GM08714 (cell line): ENCODE results near the gene GNAZ.

ENCODE experiments used
- H3K4me3 ChIP-seq: fragments of 200-500 bp; sonication (Bioruptor generic); 2 replicates; pipeline ENCODE4 v1.5.1; 2014; ENCODE audit warnings: mild to moderate bottlenecking, low read length, inconsistent platforms
- ZNF274 ChIP-seq: IDR thresholded peaks from 2 replicates; pipeline ENCODE4 v1.6.1; 2012; ENCODE audit warnings: mild to moderate bottlenecking, low read depth, low read length

GNAZ gene

GRCh38 chr22:23121000-23121421 is 50.7 kb downstream of the GNAZ start:
- TF ChIP-seq ZNF274, result no peak
- H3K4me3 ChIP-seq, result no peak overlapping the region

GRCh38 chr22:23121424-23121823 is 51.1 kb downstream of the GNAZ start:
- no peak overlapping the region for H3K4me3 ChIP-seq
- TF ChIP-seq ZNF274, result no peak

GRCh38 chr22:23122216-23122957 is 52.1 kb downstream of the GNAZ start:
- no peak overlapping the region for H3K4me3 ChIP-seq
- no peak for TF ChIP-seq ZNF274

GRCh38 chr22:23122992-23123803 is 52.9 kb downstream of the GNAZ start:
- no peak for TF ChIP-seq ZNF274
- H3K4me3 ChIP-seq, result no peak overlapping the region

- H3K4me3 ChIP-seq, result no peak overlapping the region
- no peak for TF ChIP-seq ZNF274
Measured at GRCh38 chr22:23123804-23124254, 53.5 kb downstream of the GNAZ start.

GRCh38 chr22:23124611-23125511 is 54.5 kb downstream of the GNAZ start:
- H3K4me3 ChIP-seq, result no peak overlapping the region

GRCh38 chr22:23125512-23126103 is 55.3 kb downstream of the GNAZ start:
- TF ChIP-seq ZNF274, result no peak
- no peak overlapping the region for H3K4me3 ChIP-seq

More at GRCh38 chr22:23124611-23125511, 54.5 kb downstream of the GNAZ start:
- TF ChIP-seq ZNF274, result no peak

GRCh38 chr22:23126165-23127054 is 56.1 kb downstream of the GNAZ start:
- no peak for TF ChIP-seq ZNF274
- H3K4me3 ChIP-seq, result no peak overlapping the region

- no peak for TF ChIP-seq ZNF274
- no peak overlapping the region for H3K4me3 ChIP-seq
Measured at GRCh38 chr22:23127055-23127756, 56.9 kb downstream of the GNAZ start.

GRCh38 chr22:23127788-23128187 is 57.5 kb downstream of the GNAZ start:
- TF ChIP-seq ZNF274, result no peak
- H3K4me3 ChIP-seq, result no peak overlapping the region

- no peak for TF ChIP-seq ZNF274
- no peak overlapping the region for H3K4me3 ChIP-seq
Measured at GRCh38 chr22:23128269-23129108, 58.2 kb downstream of the GNAZ start.
